Stimulated activated naive CD8-positive, alpha-beta T cell treated with anti-CD3 and anti-CD28 coated beads, Interleukin-15, Interleukin-2, amounts not matched to agents 100 U/mL and 50 U/mL, for 24 hours (primary cell): ENCODE measurements around the gene CCNT1.
"Not testable (repeated sequence)": the region's sequence is repeated elsewhere in the genome, so short reads cannot be mapped to it uniquely, and the experiment has no call there.

Experiments
- ATAC-seq: fragments of 150-1000 bp; cut with Tn5 transposase; one replicate; pipeline ENCODE4 v1.10.0; 2021
- DNase-seq: peaks from one replicate; pipeline ENCODE4 v3.0.0; 2021

Gene CCNT1

DNA sequence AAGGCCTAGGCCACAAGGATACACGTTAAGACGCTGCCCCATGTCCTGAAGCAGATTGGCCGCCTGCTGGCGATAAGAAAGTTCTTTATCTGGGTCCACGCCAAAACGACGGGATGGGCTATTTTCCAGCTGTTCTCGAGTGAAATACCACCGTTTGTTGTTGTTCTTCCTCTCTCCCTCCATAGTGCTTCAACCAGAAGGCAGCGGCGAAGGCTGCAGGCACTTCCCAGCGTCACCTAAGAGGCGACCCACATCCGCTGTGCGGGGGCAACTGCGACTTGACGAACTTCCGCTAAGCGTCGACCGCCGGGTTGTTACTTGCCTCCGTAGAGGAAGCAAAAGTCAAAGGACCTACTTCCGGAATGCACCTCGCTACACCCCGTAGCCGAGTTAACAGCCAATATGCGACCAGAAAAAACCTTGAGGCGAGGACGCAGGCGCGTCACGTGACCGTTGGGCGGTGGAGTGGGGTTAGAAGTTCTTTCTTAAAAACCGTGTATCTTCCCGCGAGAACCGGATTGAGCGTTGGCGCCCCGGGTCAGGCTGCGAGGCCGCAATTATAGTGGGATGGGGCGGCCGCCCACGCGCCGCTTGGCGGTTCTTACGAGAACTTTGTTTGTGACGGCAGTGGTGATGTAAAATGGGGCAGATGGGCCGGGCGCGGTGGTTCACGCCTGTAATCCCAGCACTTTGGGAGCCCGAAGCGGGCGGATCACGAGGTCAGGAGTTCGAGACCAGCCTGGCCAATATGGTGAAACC lies at the start of gene CCNT1:
Gene CCNT1, minus strand, starts transcription at position 215 of the 759 bp plus-strand sequence. Its CDS starts 32 bp downstream, at position 183.
- DNase-seq (peak; percentile 98), ATAC-seq (peak; percentile 99)

DNA sequence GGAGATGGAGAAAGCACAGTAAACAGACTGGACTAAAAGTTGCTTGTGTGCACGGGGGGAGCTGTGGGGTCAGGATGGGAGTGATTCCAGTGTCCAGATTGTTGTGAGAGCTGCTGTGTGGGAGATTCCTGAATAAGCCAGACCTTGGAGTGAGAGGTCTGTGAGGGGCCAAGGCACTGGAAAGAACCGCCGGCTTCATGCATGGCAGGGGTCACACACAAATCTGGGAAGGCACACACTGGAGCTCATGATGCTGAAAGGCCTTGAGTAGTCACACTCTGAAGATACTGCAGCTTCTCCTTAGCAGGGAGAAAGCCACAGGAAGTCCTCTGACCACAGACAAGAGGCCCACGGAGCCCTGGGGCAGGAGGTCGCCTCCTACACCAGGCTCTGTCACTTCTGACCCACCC lies 49.3 kb upstream of the CCNT1 start:
- peak; percentile 82 for ATAC-seq
- DNase-seq: peak; percentile 32

DNA sequence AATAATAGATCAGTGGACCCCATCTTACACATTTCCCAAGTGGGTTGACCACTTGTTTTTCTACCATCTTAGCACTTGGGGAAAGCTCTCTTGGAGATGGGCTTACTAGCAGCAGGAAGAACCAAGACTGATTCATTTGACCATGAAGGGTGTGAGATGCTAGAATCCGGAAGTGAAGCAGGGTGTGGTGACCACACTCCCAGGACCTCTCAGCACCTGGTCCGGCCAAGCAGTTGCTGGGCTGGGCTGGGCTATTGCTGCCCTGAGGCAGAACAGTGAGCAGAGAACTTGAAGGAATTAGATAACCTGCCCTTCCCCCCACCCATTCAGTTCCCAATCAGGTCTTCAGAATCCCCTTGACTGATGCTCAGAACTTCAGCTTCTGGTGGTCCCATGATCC lies 48.0 kb upstream of the CCNT1 start:
- ATAC-seq (no peak), DNase-seq (no peak)

- no peak for DNase-seq
- ATAC-seq: no peak
Measured at GRCh38 chr12:48758737-48759136, 42.2 kb upstream of the CCNT1 start.

- ATAC-seq (no peak), DNase-seq (no peak)
Measured at GRCh38 chr12:48758186-48758585, 41.7 kb upstream of the CCNT1 start.

DNA sequence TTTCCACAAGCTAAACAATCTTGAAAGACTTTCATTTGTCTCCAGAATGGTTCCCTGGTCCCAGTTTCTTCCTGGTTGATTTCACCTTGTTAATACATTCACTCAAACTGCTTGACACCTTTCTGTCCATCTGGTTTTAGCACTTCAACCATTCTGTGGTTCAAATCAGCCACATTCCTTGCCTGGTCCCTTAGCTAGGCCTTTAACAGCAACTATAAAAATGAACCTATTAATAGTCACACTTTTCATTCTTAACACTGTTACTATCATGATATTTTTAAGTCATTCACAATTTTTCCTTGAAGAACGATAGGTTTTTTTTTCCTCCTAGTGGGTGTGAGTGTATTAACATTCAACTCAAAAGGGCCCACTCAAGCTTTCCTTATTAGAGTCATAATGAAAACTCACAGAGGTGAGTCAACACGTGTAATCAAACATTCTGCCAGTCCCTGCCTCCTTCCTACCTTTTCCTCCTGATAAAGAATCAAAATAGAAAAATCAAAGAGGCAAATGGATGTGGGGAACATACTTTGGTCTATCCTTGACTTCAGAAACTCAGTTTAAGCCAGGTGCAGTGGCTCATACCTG lies 34.4 kb upstream of the CCNT1 start:
- ATAC-seq (peak; percentile 83), DNase-seq (no peak)

- DNase-seq (no peak), ATAC-seq (peak; percentile 12)
Measured at GRCh38 chr12:48750215-48750614, 33.7 kb upstream of the CCNT1 start.

DNA sequence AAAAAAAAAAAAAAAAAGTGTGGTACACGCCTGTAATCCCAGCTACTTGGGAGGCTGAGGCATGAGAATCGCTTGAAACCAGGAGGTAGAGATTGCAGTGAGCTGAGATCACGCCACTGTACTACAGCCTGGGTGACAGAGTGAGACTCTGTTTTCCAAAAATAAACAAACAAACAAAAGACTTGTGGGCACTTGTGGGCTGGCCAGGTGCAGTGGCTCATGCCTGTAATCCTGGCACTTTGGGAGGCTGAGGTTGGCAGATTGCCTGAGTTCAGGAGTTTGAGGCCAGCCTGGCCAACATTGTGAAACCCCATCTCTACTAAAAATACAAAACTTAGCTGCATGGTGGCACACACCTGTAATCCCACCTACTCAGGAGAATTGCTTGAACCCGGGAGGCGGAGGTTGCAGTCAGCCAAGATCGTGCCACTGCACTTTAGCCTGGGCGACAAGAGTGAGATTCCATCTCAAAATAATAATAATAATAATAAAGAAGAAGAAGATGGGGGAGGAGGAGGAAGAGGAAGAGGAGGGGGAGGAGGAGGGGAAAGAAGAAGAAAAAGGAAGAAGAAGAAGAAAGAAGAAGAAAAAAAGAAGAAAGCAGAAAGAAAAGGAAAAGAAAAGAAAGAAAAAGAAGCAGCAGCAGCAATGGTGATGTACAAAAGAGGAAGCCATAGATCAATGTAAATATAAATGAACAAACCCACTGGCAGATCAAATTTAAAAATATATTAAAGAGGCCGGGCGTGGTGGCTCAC lies 27.9 kb upstream of the CCNT1 start:
- no peak for ATAC-seq
- DNase-seq: no peak

- ATAC-seq (no peak), DNase-seq (no peak)
Measured at GRCh38 chr12:48739618-48740269, 23.2 kb upstream of the CCNT1 start.

GRCh38 chr12:48736456-48736855 lies 19.9 kb upstream of the CCNT1 start:
- ATAC-seq (no peak), DNase-seq (no peak)

DNA sequence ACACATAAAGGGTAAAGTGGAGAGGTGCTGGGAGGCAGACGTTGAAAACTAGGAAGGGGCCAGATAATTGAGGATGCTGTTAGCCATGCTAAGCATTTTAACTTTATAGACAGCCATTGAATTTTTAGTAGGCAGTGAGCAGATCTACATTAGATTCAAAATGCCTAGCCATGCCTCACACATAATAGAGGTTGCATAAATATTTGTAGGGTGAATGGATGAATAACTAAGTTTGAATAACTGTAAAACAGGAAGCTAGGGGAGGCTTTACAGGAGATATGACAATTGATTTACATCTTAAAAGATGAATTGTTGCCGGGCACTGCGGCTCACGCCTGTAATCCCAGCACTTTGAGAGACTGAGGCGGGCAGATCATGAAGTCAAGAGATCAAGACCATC lies 12.3 kb upstream of the CCNT1 start:
- no peak for DNase-seq
- no peak for ATAC-seq

- not testable (repeated sequence) for DNase-seq, ATAC-seq
Measured at GRCh38 chr12:48720737-48721136, 4.2 kb upstream of the CCNT1 start.

GRCh38 chr12:48720171-48720570 lies 3.7 kb upstream of the CCNT1 start:
- not testable (repeated sequence) for ATAC-seq

GRCh38 chr12:48719002-48719401 lies 2.5 kb upstream of the CCNT1 start:
- DNase-seq, ATAC-seq: not testable (repeated sequence)

More at GRCh38 chr12:48720171-48720570, 3.7 kb upstream of the CCNT1 start:
- not testable (repeated sequence) for DNase-seq

- ATAC-seq: no peak
- no peak for DNase-seq
Measured at GRCh38 chr12:48717252-48717695, 767 bp upstream of the CCNT1 start.

- peak; percentile 19 for ATAC-seq
Measured at GRCh38 chr12:48716168-48716492, 377 bp downstream of the CCNT1 start.

GRCh38 chr12:48712209-48712608 lies 4.3 kb downstream of the CCNT1 start:
- DNase-seq (no peak), ATAC-seq (no peak)

More at GRCh38 chr12:48716168-48716492, 377 bp downstream of the CCNT1 start:
- no peak for DNase-seq

- ATAC-seq, DNase-seq: not testable (repeated sequence)
Measured at GRCh38 chr12:48698822-48699221, 17.7 kb downstream of the CCNT1 start.

DNA sequence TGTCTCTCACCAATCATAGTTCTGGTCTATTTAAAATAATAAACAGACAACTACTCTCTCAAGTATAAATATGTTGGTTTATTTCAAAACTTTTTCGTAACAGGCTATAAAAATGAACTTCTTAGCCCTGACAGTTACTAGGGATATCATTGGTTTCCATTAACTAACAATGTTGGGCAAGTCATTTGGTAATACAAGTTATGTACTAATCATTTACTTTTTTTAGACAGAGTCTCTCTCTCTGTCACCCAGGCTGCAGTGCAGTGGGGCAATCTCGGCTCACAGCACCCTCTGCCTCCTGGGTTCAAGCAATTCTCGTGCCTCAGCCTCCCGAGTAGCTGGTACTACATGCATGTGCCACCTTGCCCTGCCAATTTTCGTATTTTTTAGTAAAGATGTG lies 19.9 kb downstream of the CCNT1 start:
- ATAC-seq (no peak), DNase-seq (no peak)

DNA sequence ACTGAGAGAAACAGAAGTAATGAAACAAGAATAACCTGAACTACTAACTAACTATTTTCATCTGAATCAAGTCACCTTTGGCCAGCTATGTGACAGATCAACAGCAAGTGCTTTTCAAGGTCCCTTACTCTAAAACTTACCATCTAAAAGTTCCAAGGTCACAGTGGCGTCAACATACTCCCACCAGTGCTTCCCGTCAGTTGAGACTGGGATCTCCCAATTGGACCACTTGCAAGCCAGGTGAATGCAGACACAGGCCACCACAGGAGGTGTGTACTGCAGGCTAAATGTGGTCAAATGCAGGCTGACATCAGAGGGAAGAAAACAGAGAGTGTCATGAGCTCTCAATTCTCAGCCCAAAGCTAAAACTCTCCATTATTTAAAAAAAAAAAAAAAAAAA lies 20.6 kb downstream of the CCNT1 start:
- ATAC-seq (no peak), DNase-seq (no peak)

GRCh38 chr12:48694038-48694437 lies 22.5 kb downstream of the CCNT1 start:
- ATAC-seq (no peak), DNase-seq (no peak)

GRCh38 chr12:48693572-48693971 lies 22.9 kb downstream of the CCNT1 start:
- ATAC-seq (no peak), DNase-seq (no peak)
